HG03469 (cell line): ENCODE measurements around the gene LHFPL3.
"Not testable (repeated sequence)": the region's sequence is repeated elsewhere in the genome, so short reads cannot be mapped to it uniquely, and the experiment has no call there.

ENCODE experiments used
- ATAC-seq: cut with Tn5 transposase; IDR thresholded peaks from one replicate; pipeline ENCODE4 v1.9.1; 2021; ENCODE audit warnings: mild to moderate bottlenecking, moderate library complexity, moderate number of reproducible peaks; ENCODE audit not compliant: unreplicated experiment

Gene LHFPL3

GRCh38 chr7:104328296-104328969 lies at the start of gene LHFPL3:
LHFPL3 (plus strand) TSS chr7:104328603.
- ATAC-seq, result no peak

- ATAC-seq, result not testable (repeated sequence)
Measured at GRCh38 chr7:104281685-104282084, 46.7 kb upstream of the LHFPL3 start.

DNA sequence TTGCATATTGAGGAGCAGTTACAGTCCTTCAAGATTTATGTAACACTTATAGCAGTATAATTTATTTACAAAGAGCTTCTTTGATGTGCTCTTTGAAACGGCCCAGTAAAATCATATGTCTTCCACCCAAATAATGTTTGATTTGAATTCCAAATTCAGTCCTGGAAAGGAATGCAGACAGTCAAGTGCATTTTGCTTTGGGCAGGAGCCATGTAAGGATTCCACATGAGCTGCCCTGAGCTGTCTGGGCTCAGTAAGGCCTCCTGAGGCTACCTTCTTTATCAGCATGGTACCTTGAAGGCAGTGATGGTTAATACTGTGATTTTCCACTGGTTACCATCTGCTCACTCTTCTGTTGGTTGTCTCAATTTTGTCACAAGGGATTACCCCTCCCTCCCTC lies 41.6 kb upstream of the LHFPL3 start:
- ATAC-seq, result no peak

- ATAC-seq, result no peak
Measured at GRCh38 chr7:104288137-104288536, 40.3 kb upstream of the LHFPL3 start.

DNA sequence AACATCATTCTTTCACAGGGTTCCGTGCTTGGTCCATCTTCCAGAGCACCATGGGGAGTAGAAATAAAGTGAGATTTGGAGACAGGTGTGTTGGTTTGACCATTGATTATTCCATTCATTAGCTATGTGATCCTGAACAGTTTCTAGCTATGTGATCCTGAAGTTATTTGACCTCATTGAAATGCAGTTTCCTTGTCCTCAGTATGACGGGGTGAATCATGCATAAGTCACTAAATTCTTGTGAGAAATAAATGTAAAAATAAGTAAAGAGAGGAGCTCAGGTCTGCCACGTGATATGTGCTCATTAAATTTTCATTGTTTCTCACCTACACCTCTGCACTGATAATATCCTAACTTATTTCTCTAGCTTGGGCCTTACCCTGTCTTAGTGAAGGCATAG lies 34.1 kb upstream of the LHFPL3 start:
- ATAC-seq, result no peak

DNA sequence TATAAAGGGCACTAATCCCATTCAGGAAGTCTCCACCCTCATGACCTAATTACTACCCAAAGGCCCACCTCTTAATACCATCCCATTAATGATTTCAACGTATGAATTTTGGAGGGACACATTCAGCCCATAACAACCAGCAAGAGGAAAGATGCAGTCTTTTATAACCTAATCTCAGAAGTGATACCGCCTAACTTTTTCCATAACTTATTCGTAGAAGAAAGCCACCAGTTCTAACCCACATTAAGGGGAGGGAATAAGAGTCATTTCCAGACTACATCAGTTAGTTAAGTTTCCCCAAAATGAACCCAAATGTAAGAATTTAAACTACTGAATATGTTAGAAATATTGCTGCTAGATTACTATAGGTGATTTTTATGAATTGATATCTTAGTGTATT lies 32.1 kb upstream of the LHFPL3 start:
- no peak for ATAC-seq

- no peak for ATAC-seq
Measured at GRCh38 chr7:104296900-104297299, 31.5 kb upstream of the LHFPL3 start.

GRCh38 chr7:104299323-104299722 lies 29.1 kb upstream of the LHFPL3 start:
- ATAC-seq, result no peak

DNA sequence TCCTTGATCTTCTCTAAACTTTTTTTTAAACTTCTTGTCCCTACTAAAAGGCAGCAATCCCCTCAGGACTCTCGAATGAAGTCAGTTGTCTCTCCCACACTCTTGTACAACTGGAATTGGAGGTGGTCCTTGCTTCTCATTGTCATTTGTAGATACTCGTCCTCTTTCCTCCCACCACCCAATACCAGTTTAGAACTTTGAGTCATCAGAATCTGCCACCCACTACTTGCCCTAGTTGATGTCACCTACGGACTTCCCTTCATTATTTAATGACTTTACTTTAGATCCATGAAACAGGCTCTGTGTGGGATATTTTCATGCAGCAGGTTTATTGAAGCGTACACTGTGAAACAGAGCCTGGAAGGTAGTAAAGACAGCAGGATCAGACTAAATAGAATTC lies 28.6 kb upstream of the LHFPL3 start:
- no peak for ATAC-seq

- no peak for ATAC-seq
Measured at GRCh38 chr7:104306793-104307192, 21.6 kb upstream of the LHFPL3 start.

DNA sequence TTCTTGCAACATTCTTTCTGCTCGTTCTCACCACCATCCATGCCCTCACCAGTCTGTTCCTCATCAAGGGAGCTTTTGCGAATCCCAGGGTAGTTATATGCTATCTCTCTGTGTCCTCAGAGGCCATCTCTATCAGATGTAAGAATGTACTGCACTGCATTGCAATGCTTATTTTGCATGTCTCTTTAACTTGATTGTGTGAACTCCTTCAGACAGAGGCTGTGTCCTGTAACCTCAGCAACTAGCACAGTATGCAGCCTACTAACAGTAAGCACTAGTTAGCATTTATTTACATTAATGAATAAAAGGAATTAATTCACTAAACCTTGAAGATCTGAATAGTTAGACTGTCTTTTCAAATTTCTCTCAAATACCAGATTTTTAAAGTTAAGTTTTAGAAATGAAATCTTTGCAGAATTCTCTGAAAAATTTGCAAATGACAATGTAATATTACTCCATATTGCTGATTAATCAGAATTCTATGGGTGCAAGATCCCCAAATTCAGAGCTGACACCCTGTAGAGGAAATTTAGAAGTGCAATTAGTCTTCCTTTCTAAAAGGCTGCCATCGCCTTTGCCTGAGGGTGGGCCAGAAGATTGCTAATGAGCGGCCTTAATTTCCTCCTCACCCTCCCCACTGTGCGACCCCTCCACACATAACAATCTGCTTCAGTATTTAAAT lies 10.3 kb upstream of the LHFPL3 start:
- no peak for ATAC-seq

DNA sequence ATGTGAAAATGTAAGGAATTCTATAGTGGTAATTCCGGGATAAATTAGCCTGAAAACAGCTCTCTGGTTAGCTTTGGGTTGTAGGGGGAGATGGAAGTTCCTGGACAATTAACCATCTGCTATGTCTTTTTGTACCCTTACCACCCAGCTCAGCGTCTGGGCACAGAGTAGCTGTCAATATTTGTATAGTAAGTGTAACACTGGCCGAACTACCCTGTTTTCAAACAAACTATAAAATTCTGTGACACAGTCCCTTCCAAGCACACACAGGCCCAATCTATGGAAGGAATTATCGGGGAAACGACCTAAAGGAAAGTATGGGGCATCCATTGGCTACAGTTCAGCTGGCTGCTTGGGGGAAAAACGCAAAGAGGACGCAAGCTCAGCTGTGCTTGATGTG lies 869 bp upstream of the LHFPL3 start:
- no peak for ATAC-seq

- ATAC-seq, result no peak
Measured at GRCh38 chr7:104327938-104328295, 486 bp upstream of the LHFPL3 start.

DNA sequence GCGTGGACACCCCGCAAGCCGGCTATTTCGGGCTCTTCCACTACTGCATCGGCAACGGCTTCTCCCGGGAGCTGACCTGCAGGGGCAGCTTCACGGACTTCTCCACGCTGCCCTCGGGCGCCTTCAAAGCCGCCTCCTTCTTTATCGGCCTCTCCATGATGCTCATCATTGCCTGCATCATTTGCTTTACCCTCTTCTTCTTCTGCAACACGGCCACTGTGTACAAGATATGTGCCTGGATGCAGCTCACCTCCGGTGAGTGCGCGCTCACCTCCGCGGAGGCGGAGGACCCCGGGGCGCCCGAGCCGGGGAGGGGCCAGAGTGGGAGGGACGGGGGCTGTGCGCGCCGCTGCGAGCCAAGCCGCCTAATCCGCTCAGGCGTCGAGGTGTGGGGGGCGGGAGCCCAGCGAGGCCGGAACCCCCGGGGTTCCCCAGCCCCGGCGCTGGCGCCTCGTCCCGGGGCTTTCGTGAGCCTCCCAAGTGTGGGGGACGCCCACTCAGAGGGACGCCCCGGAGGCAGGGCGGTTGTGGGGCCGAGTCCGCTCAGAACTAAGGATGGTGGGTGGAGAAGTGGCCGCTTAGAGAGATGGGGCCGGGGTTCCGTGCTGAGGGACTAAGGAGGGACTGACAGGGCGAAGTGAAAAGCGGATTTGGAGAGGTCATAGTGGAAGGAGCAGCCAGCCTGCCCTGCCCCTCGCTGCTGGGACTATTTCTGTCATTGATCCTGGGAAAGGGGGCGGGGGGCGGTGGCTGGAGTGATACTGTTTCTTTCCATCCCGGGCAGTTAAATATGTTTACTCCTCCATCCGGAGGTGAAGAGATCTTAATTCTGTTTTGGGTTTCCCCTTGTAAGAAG lies 795 bp downstream of the LHFPL3 start:
- no peak for ATAC-seq

DNA sequence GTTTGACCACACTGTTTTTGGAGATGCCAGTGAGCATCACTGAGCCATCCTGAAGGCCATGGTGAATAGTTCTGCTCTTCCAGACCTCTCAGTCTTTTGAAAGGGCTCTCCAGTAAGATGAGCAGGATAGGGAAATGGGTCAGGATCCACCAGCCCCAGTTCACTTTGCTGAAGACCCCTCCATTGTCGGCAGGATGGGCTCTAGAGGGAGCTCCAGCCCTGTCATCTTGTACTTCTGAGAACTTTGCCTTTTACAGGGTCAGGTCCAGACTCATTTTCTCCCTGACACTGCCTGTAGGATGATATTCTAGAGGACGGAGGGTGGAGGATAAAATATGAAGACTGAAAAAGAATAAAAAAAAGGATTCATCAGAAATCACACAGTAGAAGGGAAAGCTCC lies 13.1 kb downstream of the LHFPL3 start:
- ATAC-seq, result no peak

GRCh38 chr7:104352736-104353135 lies 24.3 kb downstream of the LHFPL3 start:
- no peak for ATAC-seq

DNA sequence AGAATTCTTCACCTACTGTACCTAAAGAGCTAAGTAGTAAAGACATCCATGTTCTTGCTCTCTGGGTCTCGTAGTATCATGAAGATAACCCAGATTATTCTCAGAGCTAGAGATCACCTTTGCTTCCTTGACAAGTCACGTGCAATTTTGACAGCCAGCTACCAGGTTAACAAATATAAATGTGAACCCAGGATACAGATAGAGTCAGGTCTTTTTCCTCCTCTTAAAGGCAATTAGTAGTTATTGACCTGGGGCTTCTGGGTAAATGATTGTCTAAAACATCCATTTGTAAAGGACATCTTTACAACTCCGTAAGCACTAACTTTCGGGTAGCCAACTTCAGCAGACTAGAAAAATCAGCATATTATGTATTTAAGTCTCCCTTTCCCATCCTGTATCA lies 28.8 kb downstream of the LHFPL3 start:
- ATAC-seq, result no peak

DNA sequence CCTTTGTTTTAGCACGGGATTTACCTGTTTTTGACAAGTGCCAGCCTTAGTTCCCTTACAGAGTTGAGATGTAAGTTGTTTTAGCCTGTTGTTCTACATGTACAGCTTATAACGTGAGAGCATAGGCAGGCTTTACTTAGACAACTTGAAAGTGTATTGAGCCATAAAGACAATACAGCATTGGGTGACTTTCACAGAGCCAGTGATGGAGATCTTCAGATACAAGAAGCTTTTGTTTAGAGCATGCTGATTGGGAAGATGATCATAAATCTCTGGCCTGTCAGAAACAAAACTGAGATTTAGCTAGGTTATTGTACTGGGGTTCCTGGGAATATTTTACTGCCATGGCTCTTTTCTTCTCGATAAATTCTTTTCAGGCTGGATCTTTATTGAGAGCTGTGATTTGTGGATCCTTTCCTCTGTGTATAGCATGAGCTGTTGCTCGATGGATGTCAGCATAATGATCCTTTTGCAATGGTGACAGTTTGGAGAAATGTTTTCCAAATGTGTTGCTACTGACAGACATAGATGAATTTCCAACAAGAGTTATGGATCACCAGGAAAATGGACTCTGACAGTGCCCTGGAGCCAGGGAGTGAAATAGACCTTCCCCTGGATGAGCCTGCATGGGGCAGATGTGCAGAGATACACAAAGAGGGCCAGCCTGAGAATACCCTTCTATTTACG lies 30.2 kb downstream of the LHFPL3 start:
- no peak for ATAC-seq

- ATAC-seq, result no peak
Measured at GRCh38 chr7:104362756-104363155, 34.4 kb downstream of the LHFPL3 start.

- no peak for ATAC-seq
Measured at GRCh38 chr7:104363355-104363754, 35.0 kb downstream of the LHFPL3 start.

DNA sequence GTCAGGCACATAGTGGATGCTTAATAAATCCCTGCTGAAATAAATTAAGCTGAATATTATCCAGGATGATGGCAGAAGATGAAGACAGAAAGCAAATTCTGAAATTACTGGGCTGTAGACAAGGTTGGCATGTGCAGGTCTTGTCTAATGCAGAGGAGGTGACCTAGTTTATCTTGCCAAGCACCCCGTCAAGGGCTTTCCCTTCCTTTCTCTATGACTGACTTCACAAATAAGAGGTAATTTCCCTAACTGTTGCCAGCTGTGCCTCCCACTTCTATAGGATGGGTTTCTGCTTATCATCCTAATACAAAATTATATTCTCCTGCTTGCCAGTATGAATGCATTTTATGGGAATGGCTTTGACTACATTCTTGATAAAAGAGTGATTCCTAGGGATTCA lies 38.0 kb downstream of the LHFPL3 start:
- no peak for ATAC-seq
